MM.1S (cell line): ENCODE results near the gene KRTAP9-6.

Experiments used
- CTCF ChIP-seq: fragments of 300-600 bp; sonication (generic); IDR thresholded peaks from 2 replicates; pipeline ENCODE4 v1.5.1; 2016; ENCODE audit warnings: antibody characterized with exemption, low read length, mixed read lengths
- EZH2phosphoT487 ChIP-seq: fragments of 300-600 bp; sonication (generic); IDR thresholded peaks from 2 replicates; pipeline ENCODE4 v1.6.1; 2018; ENCODE audit warnings: antibody characterized with exemption, low read length

- TF ChIP-seq CTCF (no peak), EZH2phosphoT487 (no peak)
Observed at GRCh38 chr17:41301204-41301790, 36.1 kb downstream of the KRTAP9-6 start.
